GM21367 (cell line): Measurements from ENCODE around the gene MYL3.

Experiments used
- ATAC-seq: cut with Tn5 transposase; IDR thresholded peaks from one replicate; pipeline ENCODE4 v1.9.1; 2021; ENCODE audit not compliant: unreplicated experiment

Gene MYL3

GRCh38 chr3:46899151-46900006 is 36.1 kb upstream of the MYL3 start:
- no peak for ATAC-seq

- ATAC-seq: no peak
These were observed 35.3 kb upstream of the MYL3 start for GRCh38 chr3:46898321-46899150.

- no peak for ATAC-seq
These were observed 34.6 kb upstream of the MYL3 start for GRCh38 chr3:46897829-46898320.

GRCh38 chr3:46897031-46897430 is 33.8 kb upstream of the MYL3 start:
- no peak for ATAC-seq

- no peak for ATAC-seq
These were observed 33.1 kb upstream of the MYL3 start for GRCh38 chr3:46896386-46896785.

- ATAC-seq: no peak
These were observed 32.5 kb upstream of the MYL3 start for GRCh38 chr3:46895761-46896160.

- ATAC-seq: no peak
These were observed 32.0 kb upstream of the MYL3 start for GRCh38 chr3:46895204-46895660.

GRCh38 chr3:46894256-46894655 is 31.0 kb upstream of the MYL3 start:
- no peak for ATAC-seq

GRCh38 chr3:46893763-46894162 is 30.5 kb upstream of the MYL3 start:
- ATAC-seq: no peak

GRCh38 chr3:46893146-46893748 is 30.0 kb upstream of the MYL3 start:
- ATAC-seq: no peak

GRCh38 chr3:46892285-46893145 is 29.3 kb upstream of the MYL3 start:
- no peak for ATAC-seq

GRCh38 chr3:46891132-46891531 is 27.9 kb upstream of the MYL3 start:
- no peak for ATAC-seq

- ATAC-seq: no peak
These were observed 26.9 kb upstream of the MYL3 start for GRCh38 chr3:46890132-46890531.

- no peak for ATAC-seq
These were observed 26.3 kb upstream of the MYL3 start for GRCh38 chr3:46889381-46890110.

- no peak for ATAC-seq
These were observed 25.5 kb upstream of the MYL3 start for GRCh38 chr3:46888705-46889104.

- ATAC-seq: no peak
These were observed 24.8 kb upstream of the MYL3 start for GRCh38 chr3:46887980-46888494.

GRCh38 chr3:46885612-46886011 is 22.4 kb upstream of the MYL3 start:
- ATAC-seq: no peak

- ATAC-seq: no peak
These were observed 21.7 kb upstream of the MYL3 start for GRCh38 chr3:46884929-46885328.

- ATAC-seq: no peak
These were observed 21.2 kb upstream of the MYL3 start for GRCh38 chr3:46884427-46884826.

- ATAC-seq: no peak
These were observed 20.6 kb upstream of the MYL3 start for GRCh38 chr3:46883830-46884185.
